BE2C (cell line): ENCODE data around the gene MAP2K5.

Source experiments
- DNase-seq: peaks from one replicate; pipeline ENCODE4 v3.0.0-alpha.2; 2020
- H3K27me3 ChIP-seq: fragments of 250-450 bp; sonication (Bioruptor Pico); 2 replicates; pipeline ENCODE4 v1.5.1; 2020; ENCODE audit warnings: mild to moderate bottlenecking
- H3K36me3 ChIP-seq: fragments of 250-450 bp; sonication (Bioruptor Pico); 2 replicates; pipeline ENCODE4 v1.5.1; 2020; ENCODE audit warnings: mild to moderate bottlenecking
- H3K4me1 ChIP-seq: fragments of 250-450 bp; sonication (Bioruptor Pico); 2 replicates; pipeline ENCODE4 v1.5.1; 2020
- H3K4me3 ChIP-seq: 2 replicates; pipeline ENCODE4 v1.5.1; 2011; ENCODE audit warnings: low read depth, low read length
- H3K9me3 ChIP-seq: fragments of 250-450 bp; sonication (Bioruptor Pico); 2 replicates; pipeline ENCODE4 v1.5.1; 2020
- CTCF ChIP-seq: IDR thresholded peaks from 2 replicates; pipeline ENCODE4 v1.5.1; 2012; ENCODE audit warnings: mild to moderate bottlenecking, low read depth, low read length

MAP2K5 gene

GRCh38 chr15:67549736-67550135 lies 7.2 kb downstream of the MAP2K5 start:
- no peak for TF ChIP-seq CTCF
- H3K4me3 ChIP-seq, result no peak overlapping the region
- peaks cover 8% of the 10 kb centered on the region for H3K36me3 ChIP-seq
- no peaks in the 10 kb centered on the region for H3K4me1 ChIP-seq
- H3K9me3 ChIP-seq, result no peaks in the 10 kb centered on the region
- no peak for DNase-seq
- H3K27me3 ChIP-seq, result no peaks in the 10 kb centered on the region

- no peaks in the 10 kb centered on the region for H3K4me1 ChIP-seq
- no peak for DNase-seq
- TF ChIP-seq CTCF, result no peak
Measured at GRCh38 chr15:67550522-67550921, 8.0 kb downstream of the MAP2K5 start.

GRCh38 chr15:67551207-67551743 lies 8.8 kb downstream of the MAP2K5 start:
- Histone ChIP-seq H3K27me3 (no peaks in the 10 kb centered on the region), H3K4me1 (no peaks in the 10 kb centered on the region), H3K4me3 (no peak overlapping the region), H3K36me3 (peaks cover 8% of the 10 kb centered on the region), H3K9me3 (no peaks in the 10 kb centered on the region)
- DNase-seq, result no peak
- TF ChIP-seq CTCF, result no peak

More at GRCh38 chr15:67550522-67550921, 8.0 kb downstream of the MAP2K5 start:
- H3K27me3 ChIP-seq, result no peaks in the 10 kb centered on the region
- H3K9me3 ChIP-seq, result no peaks in the 10 kb centered on the region
- H3K4me3 ChIP-seq, result no peak overlapping the region
- H3K36me3 ChIP-seq, result peaks cover 8% of the 10 kb centered on the region

- DNase-seq, result no peak
- Histone ChIP-seq H3K36me3 (peaks cover 14% of the 10 kb centered on the region), H3K9me3 (peaks cover 2% of the 10 kb centered on the region; the same call in 1 of the 2 replicates), H3K4me3 (no peak overlapping the region), H3K4me1 (no peaks in the 10 kb centered on the region), H3K27me3 (no peaks in the 10 kb centered on the region)
- no peak for TF ChIP-seq CTCF
Measured at GRCh38 chr15:67554580-67554979, 12.1 kb downstream of the MAP2K5 start.

- DNase-seq, result no peak
- peaks cover 2% of the 10 kb centered on the region; the same call in 1 of the 2 replicates for H3K9me3 ChIP-seq
- no peaks in the 10 kb centered on the region for H3K27me3 ChIP-seq
- H3K4me1 ChIP-seq, result no peaks in the 10 kb centered on the region; the same call in 1 of the 2 replicates
- no peak for TF ChIP-seq CTCF
- H3K36me3 ChIP-seq, result peaks cover 6% of the 10 kb centered on the region; the same call in 1 of the 2 replicates
- H3K4me3 ChIP-seq, result no peak overlapping the region
Measured at GRCh38 chr15:67556976-67557570, 14.6 kb downstream of the MAP2K5 start.

- H3K4me3 ChIP-seq, result no peak overlapping the region
- no peak for TF ChIP-seq CTCF
- no peaks in the 10 kb centered on the region; the same call in none of the 2 replicates for H3K4me1 ChIP-seq
- DNase-seq, result no peak
- peaks cover 2% of the 10 kb centered on the region; the same call in 1 of the 2 replicates for H3K9me3 ChIP-seq
- 0 out of 2 replicates have a peak, but pooled peaks cover 6% of the 10 kb centered on the region for H3K36me3 ChIP-seq
- no peaks in the 10 kb centered on the region for H3K27me3 ChIP-seq
Measured at GRCh38 chr15:67558502-67558901, 16.0 kb downstream of the MAP2K5 start.
